HEK293 (cell line): ENCODE results near the gene GGNBP2.
A peak's percentile ranks its signal among the peaks of the same experiment; 100 is the strongest.

Experiments
- HOXC10 ChIP-seq: sonication (generic); formaldehyde crosslinking; IDR thresholded peaks from 2 replicates; pipeline ENCODE4 v1.8.1; 2023; ENCODE audit warnings: mild to moderate bottlenecking, missing genetic modification reagents
- KLF1 ChIP-seq: fragments of 450-650 bp; formaldehyde crosslinking; IDR thresholded peaks from 2 replicates; pipeline ENCODE4 v1.5.1; 2016; ENCODE audit warnings: missing biosample characterization, missing genetic modification characterization
- MYNN ChIP-seq: fragments of 450-650 bp; formaldehyde crosslinking; IDR thresholded peaks from 2 replicates; pipeline ENCODE4 v1.5.1; 2016; ENCODE audit warnings: missing biosample characterization, missing genetic modification characterization, borderline replicate concordance
- PRDM4 ChIP-seq: fragments of 450-650 bp; formaldehyde crosslinking; IDR thresholded peaks from 2 replicates; pipeline ENCODE4 v1.5.1; 2017; ENCODE audit warnings: missing biosample characterization, missing genetic modification characterization
- SP7 ChIP-seq: fragments of 450-650 bp; formaldehyde crosslinking; IDR thresholded peaks from 2 replicates; pipeline ENCODE4 v1.5.1; 2016; ENCODE audit warnings: missing biosample characterization, missing genetic modification characterization
- TRIM28 ChIP-seq: IDR thresholded peaks from 2 replicates; pipeline ENCODE4 v1.6.1; 2011; ENCODE audit warnings: low read length, control low read depth, borderline replicate concordance
- WT1 ChIP-seq: fragments of 450-650 bp; formaldehyde crosslinking; IDR thresholded peaks from 2 replicates; pipeline ENCODE4 v1.5.1; 2016; ENCODE audit warnings: missing biosample characterization, missing genetic modification characterization
- ZBTB17 ChIP-seq: fragments of 450-650 bp; formaldehyde crosslinking; IDR thresholded peaks from 2 replicates; pipeline ENCODE4 v1.5.1; 2016; ENCODE audit warnings: missing biosample characterization, missing genetic modification characterization
- ZBTB6 ChIP-seq: fragments of 450-650 bp; formaldehyde crosslinking; IDR thresholded peaks from 2 replicates; pipeline ENCODE4 v1.5.1; 2017; ENCODE audit warnings: missing biosample characterization, missing genetic modification characterization
- ZFP41 ChIP-seq: fragments of 450-650 bp; formaldehyde crosslinking; IDR thresholded peaks from 2 replicates; pipeline ENCODE4 v1.5.1; 2016; ENCODE audit warnings: missing biosample characterization, missing genetic modification characterization, borderline replicate concordance
- ZFP69B ChIP-seq: fragments of 450-650 bp; formaldehyde crosslinking; IDR thresholded peaks from 2 replicates; pipeline ENCODE4 v1.5.1; 2016; ENCODE audit warnings: missing biosample characterization, missing genetic modification characterization
- ZIC2 ChIP-seq: fragments of 450-650 bp; formaldehyde crosslinking; IDR thresholded peaks from 2 replicates; pipeline ENCODE4 v1.5.1; 2016; ENCODE audit warnings: missing biosample characterization, missing genetic modification characterization
- ZNF112 ChIP-seq: fragments of 450-650 bp; formaldehyde crosslinking; IDR thresholded peaks from 2 replicates; pipeline ENCODE4 v1.5.0; 2017; ENCODE audit warnings: missing biosample characterization, missing genetic modification characterization
- ZNF132 ChIP-seq: fragments of 450-650 bp; formaldehyde crosslinking; IDR thresholded peaks from 2 replicates; pipeline ENCODE4 v1.5.1; 2017; ENCODE audit warnings: missing biosample characterization, missing genetic modification characterization, borderline replicate concordance
- ZNF16 ChIP-seq: fragments of 450-650 bp; formaldehyde crosslinking; IDR thresholded peaks from 2 replicates; pipeline ENCODE4 v1.5.1; 2016; ENCODE audit warnings: low read depth, missing biosample characterization, missing genetic modification characterization
- ZNF24 ChIP-seq: fragments of 450-650 bp; formaldehyde crosslinking; IDR thresholded peaks from 2 replicates; pipeline ENCODE4 v1.5.1; 2016; ENCODE audit warnings: missing biosample characterization, missing genetic modification characterization
- ZNF335 ChIP-seq: fragments of 450-650 bp; formaldehyde crosslinking; conservative IDR thresholded peaks from 2 replicates; pipeline ENCODE4 v1.5.1; 2016; ENCODE audit warnings: missing biosample characterization, missing genetic modification characterization
- ZNF341 ChIP-seq: fragments of 450-650 bp; formaldehyde crosslinking; IDR thresholded peaks from 2 replicates; pipeline ENCODE4; 2016; ENCODE audit warnings: low read depth, missing biosample characterization, missing genetic modification characterization
- ZNF513 ChIP-seq: fragments of 450-650 bp; IDR thresholded peaks from 2 replicates; pipeline ENCODE4 v1.5.1; 2018; ENCODE audit warnings: missing biosample characterization, missing genetic modification characterization
- ZNF549 ChIP-seq: fragments of 450-650 bp; IDR thresholded peaks from 2 replicates; pipeline ENCODE4 v1.5.1; 2018; ENCODE audit warnings: missing biosample characterization, missing genetic modification characterization, mild to moderate bottlenecking, inconsistent platforms, moderate library complexity
- ZNF558 ChIP-seq: fragments of 450-650 bp; formaldehyde crosslinking; IDR thresholded peaks from 2 replicates; pipeline ENCODE4 v1.5.1; 2016; ENCODE audit warnings: missing biosample characterization, missing genetic modification characterization
- ZNF596 ChIP-seq: fragments of 450-650 bp; IDR thresholded peaks from 2 replicates; pipeline ENCODE4 v1.5.0; 2018; ENCODE audit warnings: missing biosample characterization, mild to moderate bottlenecking, missing genetic modification characterization, moderate library complexity
- ZNF658 ChIP-seq: fragments of 450-650 bp; formaldehyde crosslinking; IDR thresholded peaks from 2 replicates; pipeline ENCODE4; 2016; ENCODE audit warnings: missing biosample characterization, missing genetic modification characterization
- ZNF707 ChIP-seq: fragments of 450-650 bp; formaldehyde crosslinking; IDR thresholded peaks from 2 replicates; pipeline ENCODE4 v1.5.1; 2016; ENCODE audit warnings: missing biosample characterization, missing genetic modification characterization
- ZNF76 ChIP-seq: fragments of 450-650 bp; formaldehyde crosslinking; IDR thresholded peaks from 2 replicates; pipeline ENCODE4; 2016; ENCODE audit warnings: low read depth, missing biosample characterization, missing genetic modification characterization, borderline replicate concordance
- ZNF785 ChIP-seq: fragments of 450-650 bp; formaldehyde crosslinking; IDR thresholded peaks from 2 replicates; pipeline ENCODE4 v1.5.1; 2016; ENCODE audit warnings: missing biosample characterization, missing genetic modification characterization
- TF ChIP-seq, protein P1 (sequence below): fragments of 450-650 bp; formaldehyde crosslinking; IDR thresholded peaks from 2 replicates; pipeline ENCODE4 v1.5.1; 2017; ENCODE audit warnings: missing biosample characterization, missing genetic modification characterization
- TF ChIP-seq, protein P2 (sequence below): fragments of 450-650 bp; formaldehyde crosslinking; IDR thresholded peaks from 2 replicates; pipeline ENCODE4 v1.5.1; 2016; ENCODE audit warnings: missing biosample characterization, missing genetic modification characterization
- TF ChIP-seq, protein P3 (sequence below): fragments of 450-650 bp; formaldehyde crosslinking; IDR thresholded peaks from 2 replicates; pipeline ENCODE4 v1.5.1; 2016; ENCODE audit warnings: missing biosample characterization, missing genetic modification characterization
- TF ChIP-seq, protein P4 (sequence below): fragments of 450-650 bp; formaldehyde crosslinking; optimal IDR thresholded peaks from 2 replicates; pipeline ENCODE3; 2016; ENCODE audit warnings: missing biosample characterization, mild to moderate bottlenecking, missing genetic modification characterization

The GGNBP2 gene

GRCh38 chr17:36591434-36592315 is 47.0 kb downstream of the GGNBP2 start, which contains the start of gene DHRS11 (continued):
- TF ChIP-seq PRDM4 (tag by site-specific recombination) (no peak), ZNF785 (tag by site-specific recombination) (no peak), ZNF658 (tag by site-specific recombination) (no peak), ZIC2 (tag by site-specific recombination) (no peak), MYNN (tag by site-specific recombination) (no peak), ZNF549 (no peak), ZNF16 (tag by site-specific recombination) (no peak), ZNF707 (tag by site-specific recombination) (no peak), ZFP41 (tag by site-specific recombination) (no peak), TRIM28 (no peak), KLF1 (0 out of 2 replicates have a peak, but pooled peaks have one; percentile 12), ZNF24 (tag by site-specific recombination) (no peak), SP7 (0 out of 2 replicates have a peak, but pooled peaks have one; percentile 16), ZNF335 (peak; percentile 40; the same call in 1 of the 2 replicates), ZNF558 (tag by site-specific recombination) (no peak), ZNF513 (tag by site-specific recombination) (no peak), ZFP69B (no peak), ZNF596 (tag by site-specific recombination) (no peak), ZBTB17 (tag by site-specific recombination) (0 out of 2 replicates have a peak, but pooled peaks have one; percentile 29), ZNF132 (no peak), ZBTB6 (tag by site-specific recombination) (no peak; the same call in 1 of the 2 replicates), WT1 (tag by site-specific recombination) (0 out of 2 replicates have a peak, but pooled peaks have one; percentile 15), ZNF112 (tag by site-specific recombination) (no peak), ZNF76 (peak; percentile 79), HOXC10 (CRISPR knock-in tag) (no peak), ZNF341 (no peak)
- TF ChIP-seq, protein P1, sequence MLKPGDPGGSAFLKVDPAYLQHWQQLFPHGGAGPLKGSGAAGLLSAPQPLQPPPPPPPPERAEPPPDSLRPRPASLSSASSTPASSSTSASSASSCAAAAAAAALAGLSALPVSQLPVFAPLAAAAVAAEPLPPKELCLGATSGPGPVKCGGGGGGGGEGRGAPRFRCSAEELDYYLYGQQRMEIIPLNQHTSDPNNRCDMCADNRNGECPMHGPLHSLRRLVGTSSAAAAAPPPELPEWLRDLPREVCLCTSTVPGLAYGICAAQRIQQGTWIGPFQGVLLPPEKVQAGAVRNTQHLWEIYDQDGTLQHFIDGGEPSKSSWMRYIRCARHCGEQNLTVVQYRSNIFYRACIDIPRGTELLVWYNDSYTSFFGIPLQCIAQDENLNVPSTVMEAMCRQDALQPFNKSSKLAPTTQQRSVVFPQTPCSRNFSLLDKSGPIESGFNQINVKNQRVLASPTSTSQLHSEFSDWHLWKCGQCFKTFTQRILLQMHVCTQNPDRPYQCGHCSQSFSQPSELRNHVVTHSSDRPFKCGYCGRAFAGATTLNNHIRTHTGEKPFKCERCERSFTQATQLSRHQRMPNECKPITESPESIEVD: no peak
- TF ChIP-seq, protein P2, sequence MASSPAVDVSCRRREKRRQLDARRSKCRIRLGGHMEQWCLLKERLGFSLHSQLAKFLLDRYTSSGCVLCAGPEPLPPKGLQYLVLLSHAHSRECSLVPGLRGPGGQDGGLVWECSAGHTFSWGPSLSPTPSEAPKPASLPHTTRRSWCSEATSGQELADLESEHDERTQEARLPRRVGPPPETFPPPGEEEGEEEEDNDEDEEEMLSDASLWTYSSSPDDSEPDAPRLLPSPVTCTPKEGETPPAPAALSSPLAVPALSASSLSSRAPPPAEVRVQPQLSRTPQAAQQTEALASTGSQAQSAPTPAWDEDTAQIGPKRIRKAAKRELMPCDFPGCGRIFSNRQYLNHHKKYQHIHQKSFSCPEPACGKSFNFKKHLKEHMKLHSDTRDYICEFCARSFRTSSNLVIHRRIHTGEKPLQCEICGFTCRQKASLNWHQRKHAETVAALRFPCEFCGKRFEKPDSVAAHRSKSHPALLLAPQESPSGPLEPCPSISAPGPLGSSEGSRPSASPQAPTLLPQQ (tag by site-specific recombination): no peak; the same call in 1 of the 2 replicates
- TF ChIP-seq, protein P3, sequence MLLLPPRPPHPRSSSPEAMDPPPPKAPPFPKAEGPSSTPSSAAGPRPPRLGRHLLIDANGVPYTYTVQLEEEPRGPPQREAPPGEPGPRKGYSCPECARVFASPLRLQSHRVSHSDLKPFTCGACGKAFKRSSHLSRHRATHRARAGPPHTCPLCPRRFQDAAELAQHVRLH (tag by site-specific recombination): no peak
- TF ChIP-seq, protein P4, sequence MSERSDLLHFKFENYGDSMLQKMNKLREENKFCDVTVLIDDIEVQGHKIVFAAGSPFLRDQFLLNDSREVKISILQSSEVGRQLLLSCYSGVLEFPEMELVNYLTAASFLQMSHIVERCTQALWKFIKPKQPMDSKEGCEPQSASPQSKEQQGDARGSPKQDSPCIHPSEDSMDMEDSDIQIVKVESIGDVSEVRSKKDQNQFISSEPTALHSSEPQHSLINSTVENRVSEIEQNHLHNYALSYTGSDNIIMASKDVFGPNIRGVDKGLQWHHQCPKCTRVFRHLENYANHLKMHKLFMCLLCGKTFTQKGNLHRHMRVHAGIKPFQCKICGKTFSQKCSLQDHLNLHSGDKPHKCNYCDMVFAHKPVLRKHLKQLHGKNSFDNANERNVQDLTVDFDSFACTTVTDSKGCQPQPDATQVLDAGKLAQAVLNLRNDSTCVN (tag by site-specific recombination): peak; percentile 23
